SK-N-DZ (cell line): ENCODE measurements around the gene IQSEC3.

Experiments
- DNase-seq: peaks from one replicate; pipeline ENCODE4 v3.0.0-alpha.2; 2015; ENCODE audit warnings: low spot score

Gene IQSEC3

DNA sequence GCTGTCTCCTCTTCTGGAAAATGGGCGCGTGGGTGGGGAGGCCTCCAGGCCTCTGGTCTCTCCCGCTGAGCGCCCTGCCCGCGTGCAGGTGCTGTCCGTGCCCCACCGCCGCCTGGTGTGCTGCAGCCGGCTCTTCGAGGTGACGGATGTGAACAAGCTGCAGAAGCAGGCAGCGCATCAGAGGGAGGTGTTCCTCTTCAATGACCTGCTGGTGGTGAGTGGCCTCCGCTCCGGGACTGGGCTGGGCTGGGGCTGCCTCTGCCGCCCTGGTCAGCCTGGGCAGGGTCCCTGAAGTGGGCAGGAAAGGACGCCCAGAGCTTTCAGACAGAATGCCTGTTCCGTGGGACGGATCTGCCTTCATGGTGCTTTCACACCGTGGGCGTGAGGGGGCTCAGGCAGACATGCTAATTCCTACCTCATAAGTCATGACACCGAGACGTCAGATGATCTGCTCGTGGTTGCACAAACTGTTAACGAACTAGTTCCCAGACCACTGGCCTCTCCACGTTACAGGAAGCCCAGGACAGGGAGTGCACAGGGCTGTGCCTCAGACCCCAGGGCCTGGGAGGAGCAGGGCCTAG, 96.9 kb downstream of the IQSEC3 start:
- no peak for DNase-seq

DNA sequence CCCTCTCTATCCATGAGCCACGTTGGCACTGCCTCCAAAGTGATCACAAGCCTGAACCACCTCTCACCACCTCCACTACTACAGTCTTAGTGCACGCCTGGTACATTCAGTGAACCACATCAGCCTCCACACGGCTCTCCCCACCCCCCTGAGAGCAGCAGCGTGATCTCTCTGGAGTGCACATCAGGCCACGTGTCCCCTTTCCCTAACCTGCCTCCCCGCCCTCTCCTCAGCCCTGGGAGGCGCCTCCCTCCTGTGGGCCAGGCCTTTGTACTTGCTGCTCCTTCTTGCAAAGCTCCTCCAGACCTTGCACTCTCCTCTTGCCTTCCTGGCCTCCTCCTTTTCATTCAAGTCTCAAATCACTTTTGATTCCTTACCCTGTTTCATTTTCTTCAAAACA, 97.6 kb downstream of the IQSEC3 start:
- DNase-seq, result no peak

DNA sequence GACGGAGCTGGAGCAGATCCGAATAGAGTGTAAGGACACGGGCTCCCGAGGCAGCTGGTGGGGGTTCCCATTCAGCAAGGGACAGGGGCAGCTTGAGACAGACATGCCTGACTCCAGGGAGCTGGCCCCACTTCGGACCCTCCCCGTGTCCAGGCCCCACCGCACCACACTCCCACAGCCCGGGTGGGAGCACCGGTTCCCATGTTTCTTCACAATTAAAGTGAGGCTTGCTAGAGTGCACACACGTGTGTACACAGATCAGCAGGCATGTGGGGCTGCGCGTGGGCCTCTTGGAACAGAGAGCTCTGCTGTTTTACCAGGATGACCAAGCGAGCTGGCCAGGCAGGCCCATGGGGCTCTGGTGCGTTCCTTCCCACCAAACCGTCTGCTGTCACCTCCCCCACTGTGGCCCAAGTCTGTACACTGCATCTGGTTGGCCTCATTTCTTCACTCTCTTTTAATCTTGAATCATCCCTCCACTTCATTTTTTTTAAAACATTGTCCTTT, 99.3 kb downstream of the IQSEC3 start:
- DNase-seq, result no peak

DNA sequence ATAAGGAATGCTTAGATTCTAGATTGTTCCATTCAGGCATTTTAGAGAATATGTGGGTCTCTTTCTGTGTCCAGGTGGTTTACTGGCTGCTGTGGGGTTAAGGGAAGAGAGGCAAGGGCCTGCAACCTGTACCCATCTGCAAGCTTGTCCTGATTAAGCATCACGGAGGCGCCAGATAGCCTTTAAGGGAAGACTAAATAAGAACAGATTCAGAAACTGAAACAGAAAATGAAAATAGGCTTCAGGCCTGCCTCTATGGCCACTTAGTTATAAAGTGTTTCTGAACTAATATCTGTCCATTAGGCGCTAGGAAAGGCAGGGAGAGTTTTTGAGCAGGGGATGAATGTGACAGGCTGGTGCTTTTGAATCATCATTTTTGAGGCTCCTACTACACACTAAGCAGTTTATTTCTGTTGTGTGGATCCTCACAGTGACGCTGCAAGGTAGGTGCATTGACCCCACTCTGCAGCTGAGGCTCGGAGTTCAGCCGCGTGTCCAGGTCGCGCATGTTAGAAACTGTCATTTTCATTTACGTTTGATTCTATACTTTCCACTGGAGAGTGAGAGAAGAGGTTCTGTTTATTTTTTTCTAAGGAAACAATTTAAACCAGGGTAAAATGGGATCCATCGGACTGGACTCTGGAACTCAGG, 100.0 kb downstream of the IQSEC3 start:
- DNase-seq, result no peak

DNA sequence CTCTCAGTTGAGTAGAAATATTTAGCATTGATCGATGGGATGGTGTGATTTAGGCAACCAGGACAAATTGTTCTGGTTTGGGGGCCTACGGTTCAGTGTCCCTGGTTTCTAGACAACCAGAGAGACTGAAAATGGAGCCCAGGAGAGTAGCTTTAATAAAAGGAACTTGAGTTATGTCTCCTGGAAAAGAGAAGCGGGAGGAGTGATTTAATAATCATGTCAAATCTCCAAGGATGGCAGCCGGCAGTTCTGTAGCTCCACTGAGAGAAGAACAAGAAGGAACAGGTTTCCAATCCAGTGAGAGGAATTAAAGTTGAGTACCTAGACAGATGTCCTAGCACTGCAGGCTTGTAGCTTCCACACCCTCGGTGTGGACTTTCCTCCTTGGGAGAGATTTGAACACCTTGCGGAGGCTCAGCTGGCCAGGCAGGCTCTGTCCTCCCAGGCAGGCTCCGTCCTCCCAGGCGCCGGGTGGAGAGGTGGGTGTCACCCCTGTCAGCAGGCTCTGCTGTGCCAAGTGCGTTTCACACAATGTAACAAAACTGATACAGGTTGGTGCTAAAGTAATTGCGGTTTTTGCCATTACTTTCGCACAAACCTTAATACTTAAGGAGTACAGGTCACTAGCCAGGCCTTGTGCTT, 101.5 kb downstream of the IQSEC3 start:
- no peak for DNase-seq

DNA sequence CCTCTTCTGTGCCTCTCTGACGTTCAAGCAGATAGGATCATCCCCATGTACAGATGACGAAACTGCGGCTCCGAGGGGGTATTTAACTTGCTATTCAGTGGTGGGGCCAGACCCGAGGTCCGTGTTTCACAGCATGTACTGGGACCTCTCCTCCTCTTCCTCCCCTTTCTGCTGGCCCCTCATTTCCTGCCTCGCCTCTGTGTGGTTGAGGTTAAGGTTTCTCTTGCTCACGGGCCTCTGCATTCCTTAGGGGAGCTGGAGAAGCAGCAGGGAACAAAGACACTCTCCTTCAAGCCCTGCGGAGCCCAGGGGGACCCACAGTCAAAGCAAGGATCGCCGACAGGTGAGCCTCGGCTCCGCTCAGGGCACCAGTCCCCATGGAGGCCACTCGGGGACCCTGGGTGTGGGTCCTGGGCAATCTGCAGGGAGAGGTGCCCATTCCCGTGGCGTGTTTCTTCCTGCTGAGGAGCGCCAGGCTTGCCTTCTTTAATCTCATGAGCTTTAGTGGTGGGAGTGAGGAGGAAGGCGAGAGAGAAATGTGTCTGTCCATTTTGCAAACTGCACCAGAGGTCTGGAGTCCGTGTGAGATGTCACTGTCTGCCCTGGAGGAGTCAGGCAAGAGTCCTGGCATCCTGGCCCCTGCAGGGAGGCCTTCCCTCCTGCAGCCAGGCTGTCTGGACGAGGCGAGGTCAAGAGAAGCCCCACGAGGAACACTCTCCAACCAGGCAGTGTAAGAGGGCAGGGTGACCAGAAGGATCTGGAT, 102.4 kb downstream of the IQSEC3 start:
- DNase-seq, result no peak

DNA sequence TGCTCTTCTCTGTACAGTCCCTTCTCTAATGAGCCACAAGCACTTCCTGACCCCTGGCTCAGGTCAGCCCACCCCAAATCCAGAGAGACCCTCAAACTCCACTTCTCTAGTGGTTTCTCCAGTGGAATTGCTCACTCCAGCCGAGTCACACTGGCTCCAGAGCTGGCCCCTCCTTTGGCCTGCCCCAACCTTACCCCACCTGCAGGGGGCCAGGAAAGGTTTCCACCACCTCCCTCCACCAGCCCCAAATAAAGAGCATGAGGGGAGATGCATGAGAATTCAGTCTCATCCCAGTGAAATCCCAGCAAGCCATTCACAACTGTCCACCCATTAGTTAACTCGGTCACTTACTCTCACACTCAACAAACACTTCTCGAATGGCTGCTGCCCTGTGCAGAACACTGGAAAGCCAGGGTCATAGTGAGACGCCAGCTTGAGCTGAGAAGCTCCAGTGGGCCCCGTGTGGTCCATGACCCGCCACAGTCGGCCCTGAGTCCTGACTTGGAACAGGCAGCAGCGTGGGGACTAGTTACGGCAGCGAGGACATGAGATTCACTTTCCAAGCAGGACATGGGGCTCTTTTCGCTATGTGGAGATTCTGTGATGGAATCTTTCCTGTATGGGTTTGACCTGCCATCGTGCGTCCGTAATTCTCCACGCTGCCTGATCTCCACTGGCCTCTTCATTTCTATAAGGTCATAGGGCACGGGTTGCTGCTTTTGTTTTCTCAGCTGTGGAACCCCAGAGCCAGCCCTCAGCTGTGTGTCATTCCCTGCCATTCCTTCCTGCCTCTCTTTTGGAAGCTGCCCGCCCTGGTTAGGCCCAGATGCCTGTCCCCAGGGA, 103.2 kb downstream of the IQSEC3 start:
- no peak for DNase-seq

DNA sequence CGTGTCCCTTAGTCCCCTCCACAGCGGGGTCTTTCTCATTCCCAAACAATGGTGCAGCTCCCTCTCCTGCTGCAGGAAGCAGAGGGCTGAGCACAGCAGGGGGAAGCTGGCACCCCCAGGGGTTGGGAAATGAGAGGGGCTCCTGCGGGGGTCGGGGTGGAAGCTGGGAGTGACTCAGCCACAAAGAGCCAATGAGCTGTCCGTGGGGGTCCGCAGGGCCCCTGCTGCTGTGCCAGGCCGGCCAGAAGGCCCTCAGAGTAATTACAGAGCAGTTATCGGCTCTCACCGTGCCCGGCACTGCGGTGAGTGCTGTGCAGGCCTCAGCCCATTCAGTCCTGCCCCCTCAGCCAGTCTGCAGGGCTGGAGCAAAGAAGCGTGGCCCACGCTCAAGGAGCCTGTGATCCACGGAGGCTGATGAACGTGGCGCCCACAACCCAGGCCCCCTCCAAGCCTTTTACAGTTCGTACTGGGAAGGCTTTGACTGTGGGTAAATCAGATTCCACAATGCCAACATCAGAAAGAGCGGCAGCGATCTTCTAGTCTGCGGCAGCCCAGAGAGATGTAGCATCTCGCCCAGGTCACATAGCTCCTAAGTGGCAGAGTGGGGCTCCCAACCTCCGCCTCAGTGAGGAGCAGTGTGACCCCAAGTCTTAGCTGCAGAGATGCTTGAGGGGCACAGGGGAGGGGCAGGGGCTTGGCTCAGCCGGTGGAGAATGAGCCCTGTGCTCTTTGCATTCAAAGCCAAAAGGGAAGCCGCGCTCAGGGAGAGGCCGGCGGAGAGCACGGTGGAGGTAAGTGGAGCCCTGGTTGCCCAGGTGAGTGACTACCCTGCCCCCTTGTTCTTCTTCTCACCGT, 104.0 kb downstream of the IQSEC3 start:
- no peak for DNase-seq

DNA sequence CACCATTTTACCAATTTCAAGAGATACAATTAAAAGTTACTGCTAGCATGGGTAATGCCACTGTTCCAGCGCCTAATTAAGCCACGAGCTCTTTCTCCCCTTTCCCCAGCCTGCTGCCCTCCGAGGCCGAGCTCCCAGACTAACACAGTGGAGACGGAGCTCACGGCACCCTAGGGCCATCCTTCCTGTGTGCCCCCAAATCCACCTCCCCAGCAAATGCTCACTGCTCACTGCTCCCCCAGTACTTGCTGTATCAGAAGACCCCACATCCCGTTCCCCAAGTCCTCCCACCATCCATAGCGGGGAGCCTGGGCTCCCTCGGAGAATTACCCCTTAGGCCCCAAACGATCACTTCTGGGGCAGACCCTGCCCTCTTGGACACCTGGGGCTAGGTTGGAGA, 104.7 kb downstream of the IQSEC3 start:
- no peak for DNase-seq

DNA sequence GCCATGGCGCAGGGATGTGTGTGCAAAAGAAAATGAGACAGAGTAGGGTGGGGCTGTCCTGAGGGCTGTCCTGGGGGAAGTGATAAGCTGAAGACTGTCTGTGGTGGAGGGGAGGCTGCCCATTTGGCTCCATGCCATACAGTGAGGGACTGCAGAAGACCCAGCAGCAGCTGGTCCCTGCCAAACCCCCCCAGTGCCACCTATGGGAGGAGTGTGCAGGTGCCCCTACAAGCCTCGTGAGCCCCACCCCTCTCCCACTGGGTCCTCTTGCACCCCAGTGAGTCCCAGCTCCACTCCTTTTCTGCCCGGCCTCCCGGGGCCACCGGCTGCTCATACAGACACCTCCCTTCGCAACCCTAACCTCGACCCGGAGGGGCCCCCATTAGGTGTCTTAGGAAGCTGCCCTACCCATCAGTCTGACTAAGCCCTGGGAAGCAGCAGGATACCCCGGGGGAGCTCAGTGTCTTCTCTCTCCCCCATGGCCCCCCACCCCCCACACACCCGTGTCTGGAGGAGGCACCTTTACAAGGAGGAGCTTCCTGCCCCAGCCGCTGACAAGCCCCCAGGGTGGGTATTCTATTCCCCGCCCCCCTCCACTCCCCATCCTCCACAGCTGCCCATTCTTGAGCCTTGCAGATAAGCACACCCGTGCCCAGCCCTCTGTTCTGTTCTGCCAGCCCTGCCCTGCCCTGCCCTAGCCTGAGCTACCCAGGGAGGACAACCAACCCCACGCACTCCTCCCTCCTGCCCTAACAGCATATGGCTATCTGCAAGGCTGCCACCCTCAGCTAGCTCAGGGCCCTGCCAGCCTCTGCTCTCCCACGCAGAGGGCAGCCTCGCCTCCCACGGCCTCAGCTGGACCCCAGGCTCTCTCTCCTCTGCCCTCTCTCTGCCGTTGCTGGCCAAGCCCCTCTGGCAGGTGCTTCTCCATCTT, 105.4 kb downstream of the IQSEC3 start:
- DNase-seq, result no peak

DNA sequence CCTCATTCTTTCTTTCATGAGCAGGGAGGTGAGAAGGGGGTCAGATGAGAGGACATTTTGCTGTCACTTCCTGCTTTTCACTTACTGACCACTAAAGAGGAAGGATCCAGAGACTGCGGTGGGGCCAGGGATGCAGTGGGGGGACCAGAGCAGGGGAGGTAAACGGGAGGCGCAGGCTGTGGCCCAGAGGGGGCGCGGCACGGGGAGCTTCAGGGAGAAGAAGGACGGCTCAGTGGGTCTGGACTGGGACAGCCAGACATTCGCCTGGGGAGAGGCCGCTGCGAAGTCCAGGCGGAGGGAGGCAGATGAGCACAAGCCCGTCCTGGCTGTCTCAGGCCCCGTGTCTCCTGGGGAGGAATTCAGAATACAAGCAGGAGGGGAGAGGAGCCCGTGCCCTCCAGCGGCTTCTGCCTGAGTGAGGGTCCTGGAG, 106.2 kb downstream of the IQSEC3 start:
- no peak for DNase-seq

DNA sequence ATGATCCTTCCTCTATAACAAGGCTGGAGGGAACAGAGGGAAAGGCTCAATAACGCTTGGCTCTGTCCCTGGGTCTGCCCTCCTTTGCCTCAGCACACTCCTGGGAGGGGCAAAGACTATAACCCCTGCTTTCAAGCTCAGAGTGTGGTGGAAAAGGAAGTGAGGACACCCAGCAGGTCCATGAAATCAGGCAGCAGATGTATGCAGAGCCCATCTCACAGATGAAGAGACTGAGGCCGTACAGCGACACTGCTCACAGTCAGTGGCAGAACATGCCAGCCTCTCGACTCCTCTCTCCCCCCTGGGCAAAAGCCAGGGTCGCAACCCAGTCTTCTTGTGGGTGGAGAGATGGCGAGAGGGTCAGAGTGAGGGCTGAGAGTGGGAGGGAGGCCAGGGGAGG, 107.6 kb downstream of the IQSEC3 start:
- DNase-seq, result no peak

DNA sequence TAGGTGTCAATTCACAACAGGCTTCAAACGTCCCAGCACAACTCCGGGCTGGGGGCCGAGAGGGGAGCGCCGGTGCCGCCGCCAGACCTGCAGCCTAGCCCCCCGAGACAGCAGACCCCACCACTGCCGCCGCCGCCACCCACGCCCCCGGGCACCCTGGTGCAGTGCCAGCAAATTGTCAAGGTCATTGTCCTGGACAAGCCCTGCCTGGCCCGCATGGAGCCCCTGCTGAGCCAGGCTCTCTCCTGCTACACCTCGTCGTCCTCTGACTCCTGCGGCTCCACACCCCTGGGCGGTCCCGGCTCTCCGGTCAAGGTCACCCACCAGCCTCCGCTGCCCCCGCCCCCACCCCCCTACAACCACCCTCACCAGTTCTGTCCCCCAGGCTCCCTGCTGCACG, 108.0 kb downstream of the IQSEC3 start:
- no peak for DNase-seq

DNA sequence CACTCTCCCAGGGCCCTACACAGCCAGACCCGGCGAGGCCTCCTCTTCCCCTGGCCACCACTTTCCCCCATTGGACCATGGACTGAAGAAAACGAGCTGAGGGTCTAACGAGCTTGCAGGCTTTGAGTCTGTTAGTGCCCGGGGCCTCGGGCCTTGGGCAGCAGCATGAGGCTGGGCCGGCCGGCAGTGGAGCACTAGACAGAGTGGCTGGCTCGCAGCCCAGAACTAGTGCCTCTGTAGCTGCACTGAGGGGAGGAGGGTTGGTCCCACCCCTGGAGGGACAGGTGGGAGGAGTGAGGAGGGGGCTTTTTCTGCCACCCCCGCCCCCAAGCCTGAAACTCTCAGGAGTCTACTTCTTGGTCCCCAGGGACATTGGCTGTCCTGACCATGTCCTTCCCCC, 108.7 kb downstream of the IQSEC3 start:
- DNase-seq, result no peak

DNA sequence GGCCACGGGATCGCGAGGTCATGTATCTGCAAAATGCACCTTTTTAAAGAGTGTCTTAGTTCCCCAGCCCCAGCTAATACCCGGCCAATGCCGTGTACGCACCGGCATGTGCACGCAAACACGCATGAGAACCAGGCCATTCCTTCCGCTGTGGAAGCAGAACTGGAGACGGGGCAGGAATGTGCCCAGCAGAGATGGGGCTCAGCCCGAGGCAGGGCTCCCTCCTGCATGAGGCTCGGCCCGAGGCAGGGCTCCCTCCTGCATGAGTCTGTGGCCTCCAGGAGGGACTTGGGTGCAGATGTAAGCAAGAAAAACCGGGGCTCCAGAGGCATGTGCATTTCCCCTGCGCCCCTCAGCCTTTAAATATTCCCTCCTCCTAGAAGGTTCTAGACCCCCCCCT, 109.2 kb downstream of the IQSEC3 start:
- no peak for DNase-seq

DNA sequence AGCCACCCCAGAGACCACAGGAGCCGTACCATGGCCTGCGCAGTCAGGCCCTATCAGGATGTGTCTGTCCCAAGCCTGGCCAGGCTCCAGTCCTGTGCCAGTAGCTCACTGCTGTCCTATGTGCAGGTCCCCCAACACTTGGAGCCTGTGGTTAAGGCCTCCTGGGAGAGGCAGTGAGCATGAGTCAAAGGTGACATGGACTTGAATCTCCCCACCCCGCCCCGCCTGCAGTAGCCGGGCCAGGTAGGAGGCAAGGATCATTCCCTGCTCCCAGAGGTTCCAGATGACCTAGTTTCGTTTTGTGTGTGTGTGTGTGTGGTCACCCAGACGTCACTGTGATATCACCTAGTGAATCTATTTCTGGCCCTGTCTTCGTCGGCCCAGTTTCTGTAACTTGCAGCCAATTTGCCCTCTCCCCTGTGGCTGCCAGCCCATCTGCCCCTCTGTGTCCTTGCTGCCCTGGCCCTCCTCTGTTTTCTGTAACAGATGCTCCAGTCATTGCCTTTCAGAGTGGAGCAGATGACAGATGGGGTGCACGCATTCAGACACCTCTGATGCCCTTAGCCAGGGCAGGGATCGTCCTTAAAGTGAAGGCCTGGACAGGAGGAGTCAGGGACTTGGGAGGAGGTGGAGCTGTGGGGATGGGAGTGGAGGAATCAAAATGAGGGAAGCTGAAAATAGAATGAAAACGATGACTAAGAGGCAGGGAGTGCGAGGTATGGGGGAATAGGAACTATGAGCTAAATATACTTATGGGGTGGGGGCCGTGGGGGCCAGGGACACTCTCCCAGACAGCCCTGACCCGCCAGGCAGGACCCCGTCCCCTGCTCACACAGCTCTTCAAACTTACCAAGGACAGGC, 110.0 kb downstream of the IQSEC3 start:
- peak; percentile 51 for DNase-seq

DNA sequence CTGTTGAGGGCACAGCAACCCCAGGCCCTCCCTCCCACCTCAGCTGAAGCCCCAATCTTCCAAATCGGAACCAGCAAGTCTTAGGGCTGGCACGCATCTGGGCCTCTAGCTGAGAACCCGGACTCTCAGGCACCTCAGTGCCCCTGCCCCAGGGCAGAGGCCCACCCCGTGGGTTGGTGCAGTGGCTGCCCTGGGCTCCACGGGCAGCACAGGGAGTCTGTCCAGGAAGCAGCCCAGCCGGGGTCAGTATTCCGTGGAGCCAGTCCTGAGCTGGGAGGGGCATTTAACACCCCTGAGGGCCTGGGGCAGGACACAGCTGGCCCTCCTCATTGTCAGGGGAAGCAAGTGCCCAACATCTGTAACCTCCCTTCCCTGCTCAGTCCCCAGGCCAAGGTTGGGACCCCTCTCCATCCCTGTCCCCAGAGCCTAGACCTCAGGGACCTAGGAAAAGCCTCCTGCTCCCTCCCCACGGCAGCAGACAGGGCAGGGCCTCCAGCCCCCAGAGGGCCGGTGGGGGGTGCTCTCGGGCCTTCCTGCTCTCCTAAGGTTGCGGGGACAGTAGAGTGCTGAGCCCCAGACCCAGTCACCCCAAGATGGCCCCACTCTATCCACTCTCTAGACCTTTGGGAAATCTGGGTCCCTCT, 110.9 kb downstream of the IQSEC3 start:
- no peak for DNase-seq
